ENCODE data around the gene ZNF783. TPM values are rescaled to one million over a fixed set of nuclear protein-coding genes. Genes with fewer than 3 reads are reported as not detected.
"Not testable (repeated sequence)": the region's sequence is repeated elsewhere in the genome, so short reads cannot be mapped to it uniquely, and the experiment has no call there.

The ZNF783 gene
- total RNA-seq, 2 donors from 2014 or later: 29.0 to 31.4 TPM

DNA sequence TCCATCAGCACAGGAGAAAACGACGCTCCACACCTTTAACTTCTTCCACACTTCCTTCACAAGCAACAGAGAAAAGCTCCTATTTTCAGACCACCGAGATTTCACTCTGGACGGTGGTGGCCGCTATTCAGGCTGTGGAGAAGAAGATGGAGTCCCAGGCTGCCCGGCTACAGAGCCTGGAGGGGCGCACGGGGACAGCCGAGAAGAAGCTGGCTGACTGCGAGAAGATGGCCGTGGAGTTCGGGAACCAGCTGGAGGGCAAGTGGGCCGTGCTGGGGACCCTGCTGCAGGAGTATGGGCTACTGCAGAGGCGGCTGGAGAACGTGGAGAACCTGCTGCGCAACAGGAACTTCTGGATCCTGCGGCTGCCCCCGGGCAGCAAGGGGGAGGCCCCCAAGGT, 11.8 kb upstream of the ZNF783 start:
- DNase-seq; H3K27me3 Mint-ChIP-seq; ATAC-seq; H3K4me3 Mint-ChIP-seq; H3K36me3 Mint-ChIP-seq (ENCODE audit: low read depth); H3K9me3 ChIP-seq (ENCODE audit: control insufficient read depth, low read length, poor library complexity, severe bottlenecking); H3K27ac Mint-ChIP-seq: not testable (repeated sequence)
- H3K4me1 Mint-ChIP-seq: peaks cover 17% of the 10 kb centered on the region

DNA sequence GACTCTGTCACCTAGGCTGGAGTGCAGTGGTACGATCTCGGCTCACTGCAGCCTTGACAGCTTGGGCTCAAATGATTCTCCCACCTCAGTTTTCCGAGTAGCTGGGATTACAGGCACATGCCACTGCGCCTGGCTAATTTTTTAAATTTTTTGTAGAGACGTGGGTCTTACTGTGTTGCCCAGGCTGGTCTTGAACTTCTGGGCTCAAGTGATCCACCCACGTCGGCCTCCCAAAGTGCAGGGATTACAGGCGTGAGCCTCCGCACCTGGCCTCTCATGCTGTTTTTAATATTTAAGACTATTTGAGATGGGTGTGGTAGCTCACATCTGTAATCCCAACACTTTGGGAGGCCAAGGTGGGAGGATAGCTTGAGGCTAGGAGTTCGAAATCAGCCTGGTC, 10.5 kb upstream of the ZNF783 start:
- not testable (repeated sequence) for DNase-seq; H3K4me3 Mint-ChIP-seq; H3K9me3 ChIP-seq (ENCODE audit: control insufficient read depth, low read length, poor library complexity, severe bottlenecking); H3K36me3 Mint-ChIP-seq (ENCODE audit: low read depth); ATAC-seq; H3K27ac Mint-ChIP-seq; H3K27me3 Mint-ChIP-seq
- peaks cover 15% of the 10 kb centered on the region for H3K4me1 Mint-ChIP-seq

DNA sequence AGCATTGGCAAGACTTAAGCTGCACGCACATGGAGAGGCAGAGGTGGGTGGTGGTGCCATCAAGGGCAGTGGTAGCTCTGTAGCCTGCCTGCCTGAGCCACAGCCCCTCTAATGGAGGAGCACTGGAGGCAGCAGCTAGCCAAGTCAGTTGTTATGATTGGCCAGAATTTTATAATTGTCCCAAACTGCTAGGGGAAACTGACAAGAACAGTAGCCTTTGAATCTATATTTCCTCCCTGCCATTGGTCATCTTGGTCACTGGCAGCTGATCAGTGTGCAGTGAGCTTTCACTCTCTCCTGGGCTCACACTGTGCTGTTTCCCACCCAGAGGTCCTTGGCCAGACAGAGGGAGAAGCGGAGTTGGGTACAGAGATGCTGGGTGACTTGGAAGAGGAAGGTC, 9.6 kb upstream of the ZNF783 start:
- no peak overlapping the region for H3K27ac Mint-ChIP-seq
- H3K4me3 Mint-ChIP-seq: no peak overlapping the region
- peaks cover 19% of the 10 kb centered on the region for H3K4me1 Mint-ChIP-seq
- H3K27me3 Mint-ChIP-seq: no peaks in the 10 kb centered on the region
- H3K9me3 ChIP-seq (ENCODE audit: control insufficient read depth, low read length, poor library complexity, severe bottlenecking): no peaks in the 10 kb centered on the region
- ATAC-seq: no peak
- no peak for DNase-seq
- H3K36me3 Mint-ChIP-seq (ENCODE audit: low read depth): peaks cover 2% of the 10 kb centered on the region

DNA sequence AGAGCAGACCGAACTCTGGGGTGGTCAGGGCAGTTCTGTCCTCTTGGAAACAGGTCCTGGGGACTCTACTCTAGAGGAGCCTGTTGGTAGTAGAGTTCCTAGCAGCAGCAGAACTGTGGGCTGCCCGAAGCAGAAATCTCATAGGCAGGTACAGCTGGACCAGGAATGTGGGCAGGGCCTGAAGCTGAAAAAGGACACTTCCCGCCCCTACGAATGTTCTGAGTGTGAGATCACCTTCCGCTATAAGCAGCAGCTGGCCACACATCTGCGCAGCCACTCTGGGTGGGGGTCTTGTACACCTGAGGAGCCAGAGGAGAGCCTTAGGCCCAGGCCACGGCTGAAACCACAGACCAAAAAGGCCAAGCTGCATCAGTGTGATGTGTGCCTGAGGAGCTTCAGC, 8.3 kb upstream of the ZNF783 start:
- Mint-ChIP-seq H3K27me3 (no peaks in the 10 kb centered on the region), H3K27ac (no peak overlapping the region), H3K4me1 (peaks cover 15% of the 10 kb centered on the region), H3K4me3 (no peak overlapping the region), H3K36me3 (ENCODE audit: low read depth) (peaks cover 2% of the 10 kb centered on the region)
- no peak for ATAC-seq
- no peaks in the 10 kb centered on the region for H3K9me3 ChIP-seq (ENCODE audit: control insufficient read depth, low read length, poor library complexity, severe bottlenecking)
- no peak for DNase-seq

DNA sequence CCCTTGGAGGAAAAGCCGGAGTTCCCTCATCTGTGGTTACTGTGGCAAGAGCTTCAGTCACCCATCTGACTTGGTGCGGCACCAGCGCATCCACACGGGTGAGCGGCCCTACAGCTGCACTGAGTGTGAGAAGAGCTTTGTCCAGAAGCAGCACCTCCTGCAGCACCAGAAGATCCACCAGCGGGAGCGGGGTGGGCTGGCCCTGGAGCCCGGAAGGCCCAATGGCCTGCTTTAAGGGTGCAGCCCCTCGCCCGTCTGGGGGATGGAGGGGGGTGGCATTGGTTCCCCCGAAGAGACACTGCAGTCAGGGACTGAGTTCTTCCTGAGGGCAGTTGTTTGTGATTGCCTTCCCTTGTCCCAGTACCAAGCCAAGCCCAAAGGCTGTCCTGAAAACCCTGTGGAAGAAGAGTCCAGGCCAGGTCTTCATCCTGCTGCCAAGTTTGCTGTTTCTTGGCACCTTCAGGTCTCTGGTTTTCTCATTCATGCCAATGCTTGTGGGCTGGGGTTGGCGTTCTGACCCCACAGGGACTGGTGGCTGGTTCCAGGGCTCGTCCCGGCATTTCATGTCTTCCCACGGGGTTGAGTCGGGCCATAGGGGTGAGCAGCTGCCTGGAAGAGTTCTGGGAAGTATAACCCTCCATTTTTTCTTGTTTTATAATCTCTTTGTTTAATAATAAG, 7.7 kb upstream of the ZNF783 start:
- ATAC-seq: no peak

DNA sequence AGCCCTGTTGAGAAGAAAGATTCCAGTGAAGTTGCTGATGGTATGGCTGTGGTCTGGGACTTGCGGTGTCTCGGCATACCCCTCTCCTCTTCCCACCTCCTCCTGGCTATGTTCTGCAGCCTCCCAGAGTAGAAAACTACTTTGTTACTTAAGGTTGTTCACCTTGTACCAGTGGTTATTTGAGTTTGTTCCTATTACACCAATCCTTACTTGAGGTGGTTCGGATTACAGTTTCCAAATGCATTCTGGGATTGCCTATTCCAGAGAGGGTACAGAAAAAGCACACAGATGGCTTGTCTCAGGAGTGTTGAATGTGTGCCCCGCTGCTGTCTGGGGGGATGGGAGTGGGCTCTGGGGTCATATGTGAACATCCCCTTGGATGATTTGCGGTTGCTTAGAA, 6.8 kb upstream of the ZNF783 start:
- Mint-ChIP-seq H3K4me3 (no peak overlapping the region), H3K27me3 (no peaks in the 10 kb centered on the region), H3K27ac (no peak overlapping the region), H3K36me3 (ENCODE audit: low read depth) (peaks cover 2% of the 10 kb centered on the region), H3K4me1 (peaks cover 13% of the 10 kb centered on the region)
- DNase-seq (no peak), ATAC-seq (no peak)
- no peaks in the 10 kb centered on the region for H3K9me3 ChIP-seq (ENCODE audit: control insufficient read depth, low read length, poor library complexity, severe bottlenecking)

More for the DNA sequence above, 7.7 kb upstream of the ZNF783 start:
- no peak for DNase-seq
- no peak overlapping the region for H3K4me3 Mint-ChIP-seq
- H3K36me3 Mint-ChIP-seq (ENCODE audit: low read depth): peaks cover 2% of the 10 kb centered on the region
- H3K27ac Mint-ChIP-seq: no peak overlapping the region
- H3K9me3 ChIP-seq (ENCODE audit: control insufficient read depth, low read length, poor library complexity, severe bottlenecking): no peaks in the 10 kb centered on the region
- peaks cover 13% of the 10 kb centered on the region for H3K4me1 Mint-ChIP-seq
- no peaks in the 10 kb centered on the region for H3K27me3 Mint-ChIP-seq

DNA sequence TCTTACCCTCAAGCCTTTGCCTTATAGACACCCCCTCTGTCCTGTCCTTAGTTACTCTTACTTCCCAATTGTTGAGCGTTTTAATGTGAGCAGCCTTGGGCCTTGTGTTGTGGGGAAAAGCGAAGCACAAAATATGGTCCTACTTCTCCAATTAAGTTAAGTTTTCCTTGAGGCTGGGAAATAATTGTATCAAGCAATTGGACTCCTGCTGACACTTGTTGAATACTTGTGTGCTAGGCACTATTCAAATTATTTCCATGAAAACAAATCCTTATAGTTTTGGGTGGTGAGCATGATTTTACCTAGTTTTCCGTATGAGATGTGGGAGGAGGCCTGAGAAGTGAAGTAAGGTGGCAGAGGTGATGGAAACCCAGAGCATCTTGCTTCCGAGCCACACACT, 5.4 kb upstream of the ZNF783 start:
- Mint-ChIP-seq H3K36me3 (ENCODE audit: low read depth) (peaks cover 2% of the 10 kb centered on the region), H3K4me3 (no peak overlapping the region), H3K4me1 (peaks cover 14% of the 10 kb centered on the region), H3K27ac (no peak overlapping the region), H3K27me3 (no peaks in the 10 kb centered on the region)
- ATAC-seq: no peak
- H3K9me3 ChIP-seq (ENCODE audit: control insufficient read depth, low read length, poor library complexity, severe bottlenecking): no peaks in the 10 kb centered on the region
- no peak for DNase-seq

DNA sequence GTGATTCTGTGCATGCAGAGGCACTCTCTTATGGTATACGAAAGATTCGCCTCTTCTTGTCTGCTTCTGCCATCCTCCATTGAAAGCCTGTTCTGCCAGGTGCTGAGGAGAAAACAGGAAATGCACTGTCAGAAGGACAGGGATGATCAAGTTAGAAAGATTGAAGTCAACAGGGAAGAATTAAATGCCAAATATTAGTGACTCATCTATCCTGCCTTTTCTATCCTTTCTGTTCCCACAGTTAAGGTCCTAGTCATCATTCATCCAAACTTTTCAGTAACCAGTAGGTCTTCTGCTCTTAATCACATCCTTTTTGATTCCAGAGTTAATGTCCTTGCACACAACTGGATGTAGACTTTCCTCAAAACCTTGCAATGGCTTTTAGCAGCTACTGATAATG, 4.8 kb upstream of the ZNF783 start:
- DNase-seq (no peak), ATAC-seq (no peak)
- peaks cover 15% of the 10 kb centered on the region for H3K4me1 Mint-ChIP-seq
- no peak overlapping the region for H3K4me3 Mint-ChIP-seq
- H3K27me3 Mint-ChIP-seq: no peaks in the 10 kb centered on the region
- H3K27ac Mint-ChIP-seq: no peak overlapping the region
- H3K9me3 ChIP-seq (ENCODE audit: control insufficient read depth, low read length, poor library complexity, severe bottlenecking): no peaks in the 10 kb centered on the region
- H3K36me3 Mint-ChIP-seq (ENCODE audit: low read depth): peaks cover 2% of the 10 kb centered on the region

DNA sequence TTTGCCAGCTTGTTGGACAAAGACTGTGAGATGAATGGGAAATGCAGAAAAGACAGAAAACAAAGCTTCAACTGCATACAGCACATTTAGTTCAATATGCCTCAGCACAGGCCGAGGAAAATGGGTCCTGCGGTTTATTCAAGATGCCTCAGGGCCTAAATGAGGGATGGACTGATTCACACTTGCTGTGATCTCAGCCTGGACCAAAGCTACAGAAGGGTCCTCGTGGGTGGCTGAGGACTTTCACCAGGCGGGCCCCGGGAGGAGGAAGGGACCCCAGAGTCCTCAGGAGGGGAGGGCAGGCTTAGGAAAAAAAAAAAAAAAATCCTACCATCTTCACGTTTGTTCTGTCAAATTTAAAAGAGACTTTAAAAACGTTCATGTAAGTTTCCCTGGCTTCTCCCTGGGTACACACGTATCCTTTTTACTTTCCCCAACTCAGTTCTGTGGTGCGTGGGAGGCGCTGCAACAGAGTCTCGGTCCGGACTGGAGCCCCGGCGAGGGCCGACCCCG, 624 bp upstream of the ZNF783 start:
- no peaks in the 10 kb centered on the region for H3K9me3 ChIP-seq (ENCODE audit: control insufficient read depth, low read length, poor library complexity, severe bottlenecking)
- peak overlapping the region; percentile 89 for H3K27ac Mint-ChIP-seq
- ATAC-seq: no peak
- DNase-seq: no peak
- H3K4me1 Mint-ChIP-seq: peaks cover 25% of the 10 kb centered on the region
- no peaks in the 10 kb centered on the region for H3K36me3 Mint-ChIP-seq (ENCODE audit: low read depth)
- no peaks in the 10 kb centered on the region for H3K27me3 Mint-ChIP-seq
- peak overlapping the region; percentile 88 for H3K4me3 Mint-ChIP-seq

DNA sequence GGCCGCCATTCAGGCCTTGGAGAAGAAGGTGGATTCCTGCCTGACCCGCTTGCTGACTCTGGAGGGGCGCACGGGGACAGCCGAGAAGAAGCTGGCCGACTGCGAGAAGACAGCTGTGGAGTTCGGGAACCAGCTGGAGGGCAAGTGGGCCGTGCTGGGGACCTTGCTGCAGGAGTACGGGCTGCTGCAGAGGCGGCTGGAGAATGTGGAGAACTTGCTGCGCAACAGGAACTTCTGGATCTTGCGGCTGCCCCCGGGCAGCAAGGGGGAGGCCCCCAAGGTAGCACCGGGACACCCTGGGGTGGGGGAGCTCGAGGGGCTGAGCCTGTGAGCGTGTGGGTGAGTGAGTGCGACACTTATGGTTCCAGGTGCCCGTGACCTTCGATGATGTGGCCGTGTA, 4.5 kb downstream of the ZNF783 start:
- Mint-ChIP-seq H3K4me1 (peaks cover 17% of the 10 kb centered on the region), H3K27me3 (no peaks in the 10 kb centered on the region), H3K27ac (no peak overlapping the region), H3K36me3 (ENCODE audit: low read depth) (peaks cover 11% of the 10 kb centered on the region), H3K4me3 (no peak overlapping the region)
- no peaks in the 10 kb centered on the region for H3K9me3 ChIP-seq (ENCODE audit: control insufficient read depth, low read length, poor library complexity, severe bottlenecking)
- no peak for DNase-seq
- no peak for ATAC-seq

DNA sequence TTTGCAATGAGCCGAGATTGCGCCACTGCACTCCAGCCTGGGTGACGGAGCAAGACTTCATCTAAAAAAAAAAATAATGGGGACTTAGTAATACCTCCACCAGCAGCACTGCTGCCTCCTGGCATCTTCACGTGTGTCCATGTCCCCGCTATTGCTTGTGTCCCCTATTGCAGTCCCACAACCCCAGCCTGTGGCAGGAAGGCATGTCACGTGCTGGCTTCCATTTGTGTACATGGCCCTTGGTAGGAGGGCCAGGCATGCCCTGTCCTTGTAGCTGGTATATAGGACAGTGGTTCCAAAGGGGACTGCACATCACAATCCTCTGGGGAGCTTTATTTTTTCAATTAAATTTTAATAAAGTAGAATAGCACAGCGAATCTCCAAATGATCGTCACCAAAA, 5.7 kb downstream of the ZNF783 start:
- DNase-seq (no peak), ATAC-seq (no peak)
- H3K36me3 Mint-ChIP-seq (ENCODE audit: low read depth): peaks cover 11% of the 10 kb centered on the region
- H3K27ac Mint-ChIP-seq: no peak overlapping the region
- H3K27me3 Mint-ChIP-seq: no peaks in the 10 kb centered on the region
- H3K9me3 ChIP-seq (ENCODE audit: control insufficient read depth, low read length, poor library complexity, severe bottlenecking): no peaks in the 10 kb centered on the region
- peaks cover 15% of the 10 kb centered on the region for H3K4me1 Mint-ChIP-seq
- no peak overlapping the region for H3K4me3 Mint-ChIP-seq

DNA sequence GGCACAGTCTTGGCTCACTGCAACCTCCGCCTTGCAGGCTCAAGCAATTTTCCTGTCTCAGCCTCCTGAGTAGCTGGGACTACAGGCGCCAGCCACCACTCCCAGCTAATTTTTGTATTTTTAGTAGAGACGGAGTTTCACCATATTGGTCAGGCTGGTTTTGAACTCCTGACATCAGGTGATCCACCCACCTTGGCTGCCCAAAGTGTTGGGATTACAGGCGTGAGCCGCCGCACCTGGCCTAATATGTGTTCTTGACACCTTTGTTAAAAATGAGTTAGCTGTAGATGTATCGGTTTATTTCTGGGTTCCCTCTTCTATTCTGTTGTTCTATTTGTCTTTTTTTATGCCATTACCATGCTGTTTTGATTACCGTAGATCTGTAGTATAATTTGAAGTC, 12.4 kb downstream of the ZNF783 start:
- not testable (repeated sequence) for H3K4me1 Mint-ChIP-seq; H3K4me3 Mint-ChIP-seq; H3K36me3 Mint-ChIP-seq (ENCODE audit: low read depth); H3K27me3 Mint-ChIP-seq; ATAC-seq; DNase-seq; H3K9me3 ChIP-seq (ENCODE audit: control insufficient read depth, low read length, poor library complexity, severe bottlenecking)
- H3K27ac Mint-ChIP-seq: peak overlapping the region; percentile 67

DNA sequence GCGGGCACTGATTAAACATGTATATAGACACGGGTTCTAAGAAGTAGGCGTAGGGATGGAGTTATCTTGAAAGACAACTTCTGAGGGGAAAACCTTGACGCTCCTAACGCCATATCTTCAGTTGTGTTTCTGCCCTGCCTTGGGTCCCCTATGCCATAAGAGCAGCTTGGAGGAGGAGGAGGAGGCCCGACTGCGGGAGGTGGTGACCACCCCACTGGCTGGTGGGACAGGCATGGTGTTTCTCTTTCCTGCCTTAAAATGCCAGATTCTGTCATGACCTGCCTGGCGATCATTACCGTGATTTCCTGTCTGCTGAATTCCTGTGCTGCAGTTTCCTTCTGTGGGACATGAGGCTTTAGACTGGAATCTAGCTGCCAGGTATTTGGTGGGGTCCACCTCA, 15.9 kb downstream of the ZNF783 start:
- no peaks in the 10 kb centered on the region for H3K27me3 Mint-ChIP-seq
- H3K4me1 Mint-ChIP-seq: peaks cover 8% of the 10 kb centered on the region
- no peak overlapping the region for H3K4me3 Mint-ChIP-seq
- DNase-seq (no peak), ATAC-seq (no peak)
- H3K36me3 Mint-ChIP-seq (ENCODE audit: low read depth): peaks cover 7% of the 10 kb centered on the region
- no peaks in the 10 kb centered on the region for H3K9me3 ChIP-seq (ENCODE audit: control insufficient read depth, low read length, poor library complexity, severe bottlenecking)
- H3K27ac Mint-ChIP-seq: no peak overlapping the region

DNA sequence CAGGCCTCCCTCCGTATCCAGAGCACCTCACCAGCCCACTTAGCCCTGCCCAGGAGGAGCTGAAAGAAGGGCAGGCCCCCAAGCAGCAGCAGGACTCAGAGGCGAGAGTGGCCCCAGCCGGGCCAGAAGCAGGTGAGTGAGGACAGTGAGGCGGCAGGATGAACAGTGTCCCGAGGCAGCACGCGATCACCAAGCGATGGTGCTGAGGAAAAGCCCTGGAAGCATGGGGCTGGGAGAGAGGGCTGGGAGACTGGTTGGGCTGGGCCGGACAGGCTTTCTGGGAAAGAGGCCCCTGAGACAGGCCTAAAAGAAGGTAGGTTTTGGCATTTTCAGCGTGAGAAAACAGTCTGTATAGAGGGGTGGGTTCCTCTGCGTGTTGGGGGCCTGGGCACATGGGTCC, 16.4 kb downstream of the ZNF783 start:
- DNase-seq (no peak), ATAC-seq (no peak)
- no peaks in the 10 kb centered on the region for H3K27me3 Mint-ChIP-seq
- H3K36me3 Mint-ChIP-seq (ENCODE audit: low read depth): peaks cover 7% of the 10 kb centered on the region
- H3K9me3 ChIP-seq (ENCODE audit: control insufficient read depth, low read length, poor library complexity, severe bottlenecking): no peaks in the 10 kb centered on the region
- peaks cover 4% of the 10 kb centered on the region for H3K4me1 Mint-ChIP-seq
- H3K4me3 Mint-ChIP-seq: no peak overlapping the region
- no peak overlapping the region for H3K27ac Mint-ChIP-seq

All from T-helper 17 cell (primary cell).